Lower leg skin (tissue), 4 donors: ENCODE measurements around the gene SPACA5B. TPM values are rescaled to one million over a fixed set of nuclear protein-coding genes. Genes with fewer than 3 reads are reported as not detected.
"Not testable (repeated sequence)": the region's sequence is repeated elsewhere in the genome, so short reads cannot be mapped to it uniquely, and the experiment has no call there.

ENCODE experiments used
- DNase-seq, 2 donors: peaks; one replicate each; pipeline ENCODE4 v3.0.0-alpha.2; 2019; ENCODE audit warnings: low spot score in 2 of 2
- H3K4me3 ChIP-seq: fragments of 200-600 bp; sonication (generic); 2 replicates; pipeline ENCODE4 v1.5.1; 2017; ENCODE audit warnings: mild to moderate bottlenecking, low read depth; ENCODE audit not compliant: poor library complexity, severe bottlenecking
- CTCF ChIP-seq, 3 donors: fragments of 450-650 bp; IDR thresholded peaks; one replicate each; pipeline ENCODE4 v1.5.1; 2016; ENCODE audit warnings: antibody characterized with exemption in 3 of 3, mild to moderate bottlenecking in 3 of 3, moderate library complexity in 2 of 3
- POLR2A ChIP-seq, 2 donors: fragments of 450-650 bp; IDR thresholded peaks; one replicate each; pipeline ENCODE4 v1.6.1; 2016 to 2017; ENCODE audit warnings: antibody characterized with exemption in 2 of 2, mild to moderate bottlenecking in 1 of 2, moderate library complexity in 1 of 2
- WGBS, 2 donors: methylation state at CpG; one replicate each; pipeline ENCODE4 v1.1.5; 2018; 5-methylcytosine and 5-hydroxymethylcytosine counted together
- intact Hi-C: fragments of 100-400 bp; cut with DNase I; formaldehyde crosslinking; loops from one replicate; pipeline ENCODE4 v1.15.0; 2023; ENCODE audit warnings: low total_unique reads
- total RNA-seq, 4 donors: library from RNA; depleted of rRNA; stranded (reverse); fragments of >200 nt; gene quantifications; one replicate each; pipeline ENCODE4 v1.1.0, GENCODE V29; 2016

The SPACA5B gene
- total RNA-seq, 4 donors from 2014 or later, result not detected

GRCh38 chrX:48102874-48103374 is 27.5 kb upstream of the SPACA5B start:
- no peak for TF ChIP-seq CTCF (IDR thresholded peaks at IDR 0.05)
- no peak for TF ChIP-seq POLR2A (IDR thresholded peaks at IDR 0.05)
- DNase-seq, result no peak
- 88 to 91% methylated on average over 6 of the region's 6 CpGs for WGBS, 2 donors
- intact Hi-C loops, result no loop called here
- H3K4me3 ChIP-seq, result no peak overlapping the region

GRCh38 chrX:48107717-48108116 is 22.7 kb upstream of the SPACA5B start:
- no peak overlapping the region for H3K4me3 ChIP-seq
- WGBS, 2 donors, result 68 to 83% methylated on average over 6 of the region's 6 CpGs

GRCh38 chrX:48125286-48125685 is 5.1 kb upstream of the SPACA5B start:
- intact Hi-C loops, DNase-seq, H3K4me3 ChIP-seq: not testable (repeated sequence)
- WGBS, 2 donors, result 64 to 75% methylated on average over 10 of the region's 10 CpGs

More at GRCh38 chrX:48107717-48108116, 22.7 kb upstream of the SPACA5B start:
- DNase-seq, result no peak
- intact Hi-C loops, result no loop called here
- TF ChIP-seq CTCF (IDR thresholded peaks at IDR 0.05) (no peak), POLR2A (IDR thresholded peaks at IDR 0.05) (no peak)

GRCh38 chrX:48132308-48132844 is 1.9 kb downstream of the SPACA5B start:
- intact Hi-C loops, DNase-seq, H3K4me3 ChIP-seq: not testable (repeated sequence)
- no CpG with 5 or more reads among the region's 2 CpGs for WGBS, 2 donors

GRCh38 chrX:48139076-48139475 is 8.7 kb downstream of the SPACA5B start:
- H3K4me3 ChIP-seq, intact Hi-C loops, DNase-seq: not testable (repeated sequence)
- WGBS, 2 donors, result 95% methylated on average over 13 of the region's 33 CpGs; no CpG with 5 or more reads in 1 of the 2 donors

GRCh38 chrX:48141810-48142508 is 11.5 kb downstream of the SPACA5B start:
- H3K4me3 ChIP-seq, DNase-seq, intact Hi-C loops: not testable (repeated sequence)
- 75% methylated on average over 1 of the region's 2 CpGs; no CpG with 5 or more reads in 1 of the 2 donors for WGBS, 2 donors

GRCh38 chrX:48142697-48143096 is 12.3 kb downstream of the SPACA5B start:
- intact Hi-C loops, H3K4me3 ChIP-seq, DNase-seq: not testable (repeated sequence)
- WGBS, 2 donors, result 55 to 62% methylated on average over 11 of the region's 11 CpGs

GRCh38 chrX:48153769-48154168 is 23.3 kb downstream of the SPACA5B start:
- DNase-seq, result no peak
- intact Hi-C loops, result no loop called here
- H3K4me3 ChIP-seq, result no peak overlapping the region
- WGBS, 2 donors, result 80 to 82% methylated on average over 10 of the region's 10 CpGs
- TF ChIP-seq POLR2A (IDR thresholded peaks at IDR 0.05) (no peak), CTCF (IDR thresholded peaks at IDR 0.05) (no peak)
